Measurements from ENCODE around the gene KIF18A.
"Not testable (repeated sequence)": the region's sequence is repeated elsewhere in the genome, so short reads cannot be mapped to it uniquely, and the experiment has no call there.

Gene KIF18A

DNA sequence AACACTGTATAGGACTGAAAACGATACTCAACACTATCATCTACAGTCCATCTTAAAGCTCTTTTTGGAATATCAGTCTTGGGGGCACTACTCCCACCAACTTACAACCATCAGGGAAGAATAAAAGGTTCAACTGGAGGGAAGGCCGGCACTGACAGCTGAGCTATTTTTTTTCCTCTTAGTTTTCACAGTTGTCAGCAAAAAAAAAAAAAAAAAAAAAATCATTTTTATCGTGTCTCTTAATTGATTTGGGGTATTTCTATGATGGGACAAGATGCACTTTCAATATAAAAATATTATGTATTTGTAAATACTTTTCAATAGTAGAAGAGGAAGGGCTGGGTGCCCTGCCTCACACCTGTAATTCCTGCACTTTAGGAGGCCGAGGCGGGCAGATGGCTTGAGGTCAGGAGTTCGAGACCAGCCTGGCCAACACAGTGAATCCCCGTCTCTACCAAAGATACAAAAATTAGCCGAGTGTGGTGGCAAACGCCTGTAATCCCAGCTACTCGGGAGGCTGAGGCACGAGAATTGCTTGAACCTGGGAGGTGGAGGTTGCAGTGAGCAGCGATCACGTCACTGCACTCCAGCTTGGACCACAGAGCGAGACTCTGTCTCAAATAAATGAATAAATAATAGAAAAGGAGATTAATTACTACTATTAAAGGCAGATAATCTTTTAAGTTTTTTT lies 1.5 kb downstream of the KIF18A start:
- DNase-seq (ENCODE audit: low read depth): no peak

DNA sequence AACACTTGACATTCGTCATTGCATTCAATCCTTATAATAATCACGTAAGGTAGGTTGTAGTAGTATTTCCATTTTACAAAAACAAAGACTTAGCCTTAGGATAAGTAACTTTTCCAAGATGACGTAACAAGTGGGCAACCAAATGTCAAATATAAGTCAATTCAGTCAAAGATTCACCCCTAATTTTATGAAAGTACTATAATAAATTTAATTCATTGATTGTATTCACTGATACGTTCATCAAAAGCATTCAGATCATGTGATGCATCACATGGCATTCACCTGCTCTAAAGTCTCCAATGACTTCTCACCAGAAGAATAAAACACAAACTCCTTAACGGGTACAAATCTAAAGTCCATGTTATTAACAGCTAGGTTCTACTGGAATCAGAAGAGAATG lies 2.1 kb downstream of the KIF18A start:
- no peak for DNase-seq (ENCODE audit: low read depth)

DNA sequence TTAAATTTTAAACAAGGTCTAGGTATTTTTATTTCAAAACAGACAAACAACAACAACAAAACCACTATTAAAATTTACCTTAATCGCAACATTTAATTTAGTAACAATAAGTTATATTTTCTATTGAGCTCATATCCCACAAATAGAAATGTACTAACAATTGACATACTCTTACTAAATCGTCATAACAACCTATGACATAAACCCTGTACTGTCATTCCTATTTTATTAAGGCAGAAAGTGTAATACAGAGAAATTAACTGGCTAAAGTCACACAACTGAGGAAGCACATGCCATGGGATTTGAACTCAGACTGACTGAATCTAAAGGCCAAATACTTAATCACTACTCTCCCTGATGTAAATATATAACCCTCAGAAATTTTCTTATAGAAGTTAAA lies 3.0 kb downstream of the KIF18A start:
- DNase-seq (ENCODE audit: low read depth): no peak

DNA sequence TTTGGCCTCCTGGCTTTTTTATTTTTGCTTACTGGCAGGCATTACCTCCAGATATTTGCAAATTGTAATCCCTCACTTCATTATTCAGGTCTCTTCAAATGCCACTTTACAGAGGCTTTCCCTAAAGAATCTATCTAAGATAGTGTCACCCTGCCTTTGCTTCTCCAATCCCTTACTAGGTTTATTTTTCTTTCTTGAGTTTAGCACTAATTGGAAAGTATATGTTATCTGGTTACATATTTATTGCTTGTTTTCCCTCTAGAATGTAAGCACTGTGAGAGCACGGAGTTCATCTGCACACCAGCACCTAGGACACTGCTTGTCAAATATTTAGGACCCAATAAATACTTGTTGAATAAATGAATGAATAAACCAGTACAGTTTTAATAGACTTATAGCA lies 3.5 kb downstream of the KIF18A start:
- DNase-seq (ENCODE audit: low read depth): no peak

DNA sequence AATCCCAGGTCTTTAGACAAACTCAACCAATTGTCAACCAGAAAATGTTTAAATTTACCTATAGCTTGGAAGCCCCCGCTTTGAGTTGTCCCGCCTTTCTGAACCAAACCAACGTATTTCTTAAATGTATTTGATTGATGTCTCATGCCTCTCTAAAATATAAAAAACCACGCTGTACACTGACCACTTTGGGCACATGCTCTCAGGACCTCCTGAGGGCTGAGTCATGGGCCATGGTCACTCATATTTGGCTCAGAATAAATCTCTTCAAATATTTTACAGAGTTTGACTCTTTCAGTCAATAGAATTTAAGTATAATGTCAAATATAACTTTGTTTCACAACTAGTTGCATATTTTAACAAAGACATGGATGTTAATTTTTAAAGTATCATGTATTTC lies 5.7 kb downstream of the KIF18A start:
- DNase-seq (ENCODE audit: low read depth): not testable (repeated sequence)

DNA sequence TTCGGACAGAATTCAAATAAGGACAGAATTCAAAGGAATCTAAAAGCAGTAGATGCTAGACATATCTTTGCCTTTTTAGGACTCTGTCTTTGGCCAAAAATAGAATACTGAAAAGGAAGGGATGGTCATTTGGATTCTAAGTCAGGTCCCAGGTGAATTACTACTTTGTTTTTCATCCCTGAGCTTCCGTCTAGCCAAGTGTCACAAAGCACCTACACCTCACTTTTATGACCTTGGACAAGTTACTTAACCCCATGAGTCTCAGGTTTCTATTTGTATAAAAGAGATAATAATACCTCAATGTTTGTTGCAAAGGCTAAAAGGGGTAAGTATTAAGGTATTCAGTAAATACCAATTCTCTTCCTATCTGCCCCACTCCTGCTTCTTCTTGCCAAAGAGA lies 7.3 kb downstream of the KIF18A start:
- DNase-seq (ENCODE audit: low read depth): no peak

DNA sequence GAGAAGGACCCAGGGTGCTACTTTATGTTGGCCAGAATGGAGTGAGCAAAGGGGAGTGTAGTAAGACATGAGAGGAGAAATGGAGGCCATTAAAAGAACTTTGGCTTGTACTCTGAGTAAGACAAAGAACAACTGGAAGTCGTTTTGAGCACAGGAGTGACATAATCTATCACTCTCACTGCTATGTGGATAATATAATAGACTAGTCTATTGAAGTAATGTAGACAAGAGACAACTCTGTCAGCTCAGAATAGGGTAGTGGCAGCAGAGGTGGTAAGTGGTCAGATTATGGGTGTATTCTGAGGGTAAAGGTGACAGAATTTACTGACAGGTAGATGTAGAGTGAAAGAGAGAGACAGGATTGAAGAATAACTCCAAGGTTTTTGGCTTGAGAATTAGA lies 8.2 kb downstream of the KIF18A start:
- DNase-seq (ENCODE audit: low read depth): no peak

DNA sequence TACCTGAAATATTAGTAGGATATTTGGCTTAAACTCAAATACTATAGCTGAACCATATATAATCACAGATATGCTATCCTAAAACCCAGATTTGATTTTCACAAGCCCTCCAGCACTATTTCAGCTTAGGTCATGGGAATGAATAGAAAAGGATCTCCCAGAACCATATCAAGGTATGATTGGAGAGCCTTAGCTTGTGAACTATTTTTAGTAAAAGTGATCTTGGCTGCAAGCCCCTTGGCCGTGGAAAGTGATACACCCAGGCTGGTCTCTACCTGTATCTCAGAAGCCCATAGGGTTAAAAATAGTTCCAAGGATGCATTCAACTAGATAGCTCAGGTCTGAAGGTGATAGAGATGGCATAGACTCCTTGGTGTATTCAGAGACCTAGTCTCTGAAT lies 9.7 kb downstream of the KIF18A start:
- no peak for DNase-seq (ENCODE audit: low read depth)

DNA sequence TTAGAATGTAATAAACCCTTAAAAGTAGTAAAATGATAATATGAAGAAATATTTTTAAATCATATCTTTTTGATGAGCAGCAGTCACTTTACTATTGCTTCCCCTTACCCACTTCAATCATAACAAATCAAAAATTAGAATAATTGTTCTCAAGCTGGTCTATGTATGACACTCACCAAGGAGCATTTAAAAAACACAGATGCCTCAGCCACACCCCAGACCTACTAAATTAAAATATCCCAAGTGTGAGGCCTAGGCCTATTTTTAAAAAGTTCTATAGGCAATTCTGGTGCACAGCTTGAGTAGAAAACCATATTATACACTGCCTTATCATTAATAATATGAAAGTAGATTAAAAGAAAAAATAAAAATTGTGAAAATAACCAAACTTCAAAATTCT lies 15.2 kb downstream of the KIF18A start:
- no peak for DNase-seq (ENCODE audit: low read depth)

DNA sequence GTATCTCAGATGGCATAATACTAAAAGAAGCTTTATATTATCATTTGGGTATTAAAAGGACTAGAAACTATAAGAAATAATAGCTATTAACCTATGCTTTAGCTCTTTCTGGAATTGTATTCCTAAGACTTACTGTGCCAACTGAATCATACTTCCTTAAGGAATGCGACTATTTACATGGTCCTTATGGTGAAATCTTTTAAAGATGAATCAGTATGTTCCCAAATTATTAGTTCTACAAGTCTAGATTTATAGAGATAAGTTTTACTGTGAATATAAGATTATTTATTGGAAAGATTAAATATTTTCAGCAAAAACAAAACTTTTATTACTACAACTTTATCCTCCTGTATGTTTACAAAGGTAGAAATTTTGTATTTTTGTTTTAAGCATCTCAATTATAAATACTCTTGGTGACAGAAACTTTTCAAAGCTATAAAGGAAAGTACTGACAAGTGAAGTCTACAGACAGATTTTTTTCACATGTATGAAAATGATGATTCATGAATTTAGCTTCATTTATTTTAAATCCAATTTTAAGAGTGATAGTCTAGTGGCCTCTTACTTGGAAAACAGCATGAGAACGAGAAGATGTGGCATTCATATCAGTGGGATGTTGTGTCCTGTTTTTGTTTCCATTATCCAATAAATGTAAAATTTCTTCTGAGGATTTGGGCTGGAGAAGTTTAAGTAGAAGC lies 17.8 kb downstream of the KIF18A start:
- no peak for DNase-seq (ENCODE audit: low read depth)

DNA sequence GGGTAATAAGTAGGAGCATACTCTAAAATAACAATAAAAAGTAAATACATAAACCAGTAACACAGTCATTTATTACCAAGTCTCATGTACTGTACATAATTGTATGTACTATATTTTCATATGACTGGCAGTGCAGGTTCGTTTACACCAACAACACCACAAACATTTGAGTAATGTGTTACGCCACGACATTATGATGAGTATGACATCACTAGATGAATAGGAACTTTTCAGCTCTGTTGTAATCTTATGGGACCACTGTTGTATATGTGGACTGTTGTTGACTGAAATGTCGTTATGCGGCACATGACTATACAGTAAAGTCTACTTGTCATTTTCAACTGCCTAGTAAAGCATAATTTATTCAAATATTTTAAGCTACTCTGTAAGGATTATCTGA lies 18.6 kb downstream of the KIF18A start:
- DNase-seq (ENCODE audit: low read depth): no peak

DNA sequence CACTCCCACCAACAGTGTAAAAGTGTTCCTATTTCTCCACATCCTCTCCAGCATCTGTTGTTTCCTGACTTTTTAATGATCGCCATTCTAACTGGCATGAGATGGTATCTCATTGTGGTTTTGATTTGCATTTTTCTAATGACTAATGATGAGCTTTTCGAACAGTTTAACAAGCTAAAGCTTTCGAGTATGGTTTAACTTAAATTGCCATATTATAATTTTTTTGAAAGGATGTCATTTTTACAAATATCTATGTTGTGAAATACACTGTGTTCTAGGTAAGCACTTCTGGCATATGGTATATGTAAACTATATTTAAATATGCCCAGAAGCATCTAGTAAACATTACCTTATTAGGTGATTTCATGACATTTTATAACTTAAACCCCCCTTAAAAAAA lies 20.3 kb downstream of the KIF18A start:
- DNase-seq (ENCODE audit: low read depth): not testable (repeated sequence)

DNA sequence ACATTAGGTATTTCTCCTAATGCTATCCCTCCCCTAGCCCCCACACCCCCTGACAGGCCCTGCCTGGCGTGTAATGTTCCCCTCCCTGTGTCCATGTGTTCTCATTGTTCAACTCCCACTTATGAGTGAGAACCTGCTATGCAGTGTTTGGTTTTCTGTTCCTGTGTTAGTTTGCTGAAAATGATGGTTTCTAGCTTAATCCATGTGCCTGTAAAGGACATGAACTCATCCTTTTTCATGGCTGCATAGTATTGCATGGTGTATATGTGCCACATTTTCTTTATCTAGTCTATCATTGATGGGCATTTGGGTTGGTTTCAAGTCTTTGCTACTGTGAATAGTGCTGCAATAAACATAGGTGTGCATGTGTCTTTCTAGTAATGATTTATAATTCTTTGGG lies 20.8 kb downstream of the KIF18A start:
- not testable (repeated sequence) for DNase-seq (ENCODE audit: low read depth)

DNA sequence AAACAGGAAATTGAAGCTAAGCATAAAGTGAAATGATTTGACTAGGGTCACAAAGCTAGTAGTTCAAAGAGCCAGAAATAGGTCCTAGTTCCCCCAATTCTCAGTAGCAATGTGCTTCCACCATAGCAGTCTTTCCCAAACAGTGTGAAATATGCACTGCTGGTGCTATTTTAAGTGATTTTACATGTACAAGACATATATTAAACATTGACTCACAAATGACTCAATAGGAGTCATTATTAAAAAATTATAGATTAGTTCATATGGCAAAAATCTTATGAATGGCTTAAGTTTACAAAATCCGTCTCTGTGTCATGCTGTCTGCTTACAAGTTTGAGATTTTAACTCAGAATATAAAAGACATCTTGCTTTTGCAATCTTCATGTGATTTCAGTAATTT lies 21.4 kb downstream of the KIF18A start:
- DNase-seq (ENCODE audit: low read depth): no peak

DNA sequence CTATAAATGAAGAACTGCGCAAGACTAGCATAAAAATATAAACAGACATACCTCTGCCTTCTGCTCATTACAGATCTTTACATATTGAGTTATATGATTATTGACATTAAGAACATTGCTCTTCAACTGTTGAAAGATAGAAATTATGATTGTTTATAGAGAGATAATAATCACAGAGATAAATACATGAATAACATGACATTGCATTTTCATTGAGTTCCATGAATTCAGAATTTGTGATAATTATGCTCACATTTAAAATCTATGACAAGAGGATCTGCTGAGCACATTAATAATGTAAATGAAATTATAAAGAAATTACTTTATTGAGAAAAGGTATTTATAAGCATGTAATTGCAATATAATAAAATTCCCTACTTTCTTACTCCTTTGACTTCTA lies 24.8 kb downstream of the KIF18A start:
- DNase-seq (ENCODE audit: low read depth): no peak

DNA sequence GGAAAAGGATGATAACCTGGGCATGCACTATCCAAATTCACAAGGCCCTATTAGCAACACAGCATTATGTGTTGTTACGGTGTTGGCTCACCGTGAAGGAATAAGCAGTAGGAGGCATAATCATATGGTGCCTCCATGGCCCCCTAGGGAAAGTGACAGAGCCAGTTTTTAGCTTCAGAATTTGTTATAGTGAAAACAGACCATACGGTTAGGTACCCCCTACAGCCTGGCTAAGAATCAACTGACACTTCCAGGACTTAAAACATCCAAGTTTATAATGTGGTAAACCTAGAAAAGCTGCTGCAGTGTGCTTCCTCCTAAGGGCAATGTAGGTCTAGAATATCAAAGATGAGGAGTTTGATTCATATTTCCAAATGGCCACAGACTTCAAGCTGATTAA lies 30.4 kb downstream of the KIF18A start:
- no peak for DNase-seq (ENCODE audit: low read depth)

DNA sequence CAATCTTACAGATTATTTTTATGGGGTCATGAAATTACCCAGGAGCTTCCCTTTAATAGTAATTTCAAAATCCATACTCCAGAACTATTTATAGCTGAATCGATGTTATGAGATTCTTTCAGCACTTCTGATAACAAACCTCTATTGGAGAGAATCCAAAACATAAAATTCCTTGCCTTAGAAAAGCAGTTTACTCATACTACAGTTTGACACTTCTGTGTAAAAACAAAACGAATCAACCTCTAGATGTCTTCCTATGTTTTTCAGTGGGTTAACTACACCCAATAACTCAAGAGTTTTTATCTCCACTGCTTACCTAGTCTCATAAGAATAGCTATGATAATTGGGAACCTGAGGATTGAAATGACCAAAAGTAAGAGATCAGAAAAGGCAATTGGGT lies 35.6 kb downstream of the KIF18A start:
- no peak for DNase-seq (ENCODE audit: low read depth)

DNA sequence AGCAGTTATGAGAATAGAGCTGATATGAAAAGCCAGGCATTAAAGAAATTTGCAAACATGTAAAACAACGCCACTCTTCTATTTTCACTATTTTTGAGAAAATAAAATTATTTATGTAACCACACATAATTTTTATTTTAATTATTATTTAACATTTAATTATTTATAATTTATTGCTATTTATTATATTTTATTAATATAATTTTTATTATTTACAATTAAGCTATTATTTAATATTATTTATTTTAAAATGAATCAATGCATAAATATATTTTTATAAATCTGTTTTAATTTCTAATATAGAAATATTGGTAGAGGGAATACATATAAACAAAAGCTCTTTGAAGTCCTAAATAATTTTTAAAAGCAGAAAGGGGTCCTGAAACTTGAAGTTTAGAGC lies 36.7 kb downstream of the KIF18A start:
- DNase-seq (ENCODE audit: low read depth): no peak

DNA sequence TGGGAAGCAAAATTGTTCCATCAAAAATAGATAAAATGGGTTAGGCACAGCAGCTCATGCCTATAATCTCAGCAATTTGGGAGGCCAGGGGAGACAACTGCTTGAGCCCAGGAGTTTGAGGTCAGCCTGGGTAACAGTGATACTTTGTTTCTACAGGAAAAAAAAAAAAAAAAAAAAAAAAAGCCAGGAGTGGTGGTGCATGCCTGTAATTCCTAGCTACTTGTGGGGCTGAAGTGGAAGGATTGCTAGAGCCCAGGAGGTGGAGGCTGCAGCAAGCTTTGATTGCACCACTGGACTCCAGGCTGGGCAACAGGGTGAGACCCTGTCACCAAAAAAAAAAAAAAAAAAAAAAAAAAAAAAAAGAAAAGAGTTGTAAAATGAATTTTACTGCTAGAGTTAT lies 49.6 kb downstream of the KIF18A start:
- DNase-seq (ENCODE audit: low read depth): no peak

DNA sequence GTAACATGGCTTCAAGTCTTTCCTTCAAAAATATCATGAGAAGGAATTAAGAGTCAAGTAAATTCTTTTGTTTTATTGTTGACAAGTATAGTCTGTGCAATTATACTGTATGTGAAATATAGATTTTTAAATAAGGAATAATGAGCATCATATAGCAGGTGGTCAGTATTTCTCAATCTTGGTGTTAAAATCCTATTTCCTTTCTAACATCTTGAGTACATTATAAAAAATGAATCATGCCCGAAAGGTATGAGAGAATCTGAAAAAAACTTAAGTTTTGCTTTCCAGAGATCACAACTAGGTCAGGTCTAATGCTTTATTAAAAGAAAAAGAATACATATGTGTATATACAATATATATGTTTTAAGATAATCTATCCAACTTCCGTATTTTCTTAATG lies 53.1 kb downstream of the KIF18A start:
- DNase-seq (ENCODE audit: low read depth): no peak

DNA sequence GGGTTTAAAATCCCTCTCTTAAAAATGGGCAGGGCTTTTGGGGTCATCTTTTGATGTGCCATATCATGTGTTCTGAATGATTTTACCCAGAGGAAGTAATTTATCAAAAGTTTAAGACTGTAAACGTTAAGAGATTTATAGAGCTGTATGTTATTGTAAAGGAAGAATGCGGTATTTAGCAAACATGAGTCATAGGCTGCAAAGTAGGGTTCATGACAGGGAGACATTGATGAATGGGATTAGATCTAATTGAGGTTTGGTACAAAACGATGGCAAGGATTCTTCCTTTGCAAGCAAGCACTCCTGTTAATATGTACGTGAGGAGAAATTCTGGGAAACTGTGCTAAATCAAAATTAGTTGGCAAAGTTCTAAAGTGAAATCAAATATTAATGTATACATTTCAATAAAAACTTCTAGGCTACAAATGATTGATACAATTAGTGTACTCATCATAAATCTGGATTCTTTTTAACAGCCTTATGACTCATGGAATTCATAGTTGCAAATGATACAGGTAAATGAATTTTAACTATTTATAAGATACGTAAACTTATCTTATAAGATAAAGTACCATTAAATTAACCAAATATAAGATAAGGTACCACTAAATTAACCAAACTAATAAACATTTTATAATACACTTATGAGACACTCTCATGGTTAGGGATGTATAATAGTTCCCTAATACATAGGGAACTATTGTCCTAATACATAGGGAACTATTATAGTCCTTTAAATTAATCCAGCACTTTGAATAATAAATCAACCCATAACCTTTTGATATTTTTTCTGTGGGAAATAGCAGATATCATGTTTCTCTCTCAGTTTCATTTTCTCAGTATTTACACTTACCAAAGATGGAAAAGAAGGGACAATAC lies 58.4 kb downstream of the KIF18A start:
- DNase-seq (ENCODE audit: low read depth): no peak

DNA sequence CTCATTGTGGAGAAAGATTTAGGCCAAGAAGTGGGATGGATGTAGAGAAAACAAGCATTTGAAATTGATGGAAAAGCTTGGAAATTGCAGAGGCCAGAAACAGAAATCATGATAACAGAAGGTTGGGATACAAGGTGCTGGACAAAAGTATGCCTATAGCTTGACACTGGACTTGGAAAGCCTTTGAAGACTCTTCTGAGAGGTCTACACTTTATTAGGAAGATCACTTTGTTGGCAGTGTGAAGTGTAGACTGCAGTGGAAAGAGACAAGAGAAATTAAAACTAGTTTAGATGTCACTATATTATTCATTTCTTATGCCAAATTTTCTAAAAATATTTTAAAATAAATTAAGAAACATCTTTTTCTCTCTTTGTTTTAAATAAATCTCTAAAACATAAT lies 59.1 kb downstream of the KIF18A start:
- no peak for DNase-seq (ENCODE audit: low read depth)
